Pancreas (tissue), 10 donors: Measurements from ENCODE around the gene MPDZ. TPM values are rescaled to one million over a fixed set of nuclear protein-coding genes. Genes with fewer than 3 reads are reported as not detected.

Experiments
- ATAC-seq, 4 donors: fragments of 200-7000 bp; cut with Tn5 transposase; one replicate each; pipeline versions ENCODE4 v1.8.0 to v1.9.1; 2020; ENCODE audit warnings: mild to moderate bottlenecking in 4 of 4, moderate library complexity in 4 of 4
- DNase-seq, 6 donors: peaks; one replicate each; pipeline ENCODE4 v3.0.0-alpha.2; 2020
- FAIRE-seq: peaks from 2 replicates; lab custom pipeline; 2012; peaks lifted over from hg19 to GRCh38; lab: Jason Lieb, UNC
- H3K27ac ChIP-seq, 4 donors: fragments of 200-600 bp; sonication (generic); 1 replicate in 3 of 4; 2 replicates in 1 of 4; pipeline versions ENCODE4 v1.5.0 to v1.8.0; 2020
- H3K27me3 ChIP-seq, 4 donors: fragments of 200-600 bp; one replicate each; pipeline ENCODE4 v1.8.0; 2021
- H3K36me3 ChIP-seq, 3 donors: fragments of 200-600 bp; sonication (generic) in 1 of 3; one replicate each; pipeline versions ENCODE4 v1.5.0 to v1.8.0; 2020 to 2021
- H3K4me1 ChIP-seq, 3 donors: fragments of 200-600 bp; one replicate each; pipeline ENCODE4 v1.8.0; 2021
- H3K4me3 ChIP-seq, 4 donors: fragments of 200-600 bp; sonication (generic) in 2 of 4; one replicate each; pipeline versions ENCODE4 v1.5.0 to v1.8.0; 2020 to 2021
- H3K9me3 ChIP-seq, 4 donors: fragments of 200-600 bp; one replicate each; pipeline ENCODE4 v1.8.0; 2021
- CTCF ChIP-seq, 4 donors: fragments of 200-600 bp; sonication (generic) in 3 of 4; IDR thresholded peaks; one replicate each; pipeline versions ENCODE4 v1.5.0 to v1.8.0; 2021; ENCODE audit warnings: antibody characterized with exemption in 4 of 4
- WGBS, 2 donors: extraction: QIAGEN DNeasy Blood & Tissue Kit; methylation state at CpG; one replicate each; pipeline ENCODE4 v1.1.7; 2013; 5-methylcytosine and 5-hydroxymethylcytosine counted together
- intact Hi-C, 3 donors: fragments of 100-400 bp; cut with DNase I; formaldehyde crosslinking; loops; one replicate each; pipeline versions ENCODE4 v1.11.1 to v1.14.2; 2022
- polyA plus RNA-seq, 2 donors: library from polyadenylated mRNA; stranded (reverse); fragments of 200-250 nt; gene quantifications; one replicate each; pipeline ENCODE4 v1.2.3, GENCODE V29; 2013
- total RNA-seq, 6 donors: library from RNA; stranded (reverse); fragmentation: NEBNext Ultra II Directional in 4 of 6; extraction: Animal tissue kit (Norgen Biotek cat#: 25700) in 4 of 6; gene quantifications; one replicate each; pipeline versions ENCODE4 v1.2.1 to v1.2.4, GENCODE V29; 2021 to 2023
- donor health status: healthy with polysubstance abuse.
- donor health status: DM: no; HTN: no; CAD: no; lungs with moderate emphysema.
- donor health status: DM: no; HTN: no; CAD: no.
- donor health status: control.
- donor health status: control.
- donor health status: Bipolar disorder and iron deficiency.
- donor health status: DM: yes; HTN: yes; CAD: no.
- donor health status: DM: no; HTN: no; CAD: no.
- donor health status: DM: no; HTN: no; CAD: no.
- donor health status: DM: yes; HTN: yes; CAD: no.

Gene MPDZ
- total and polyA plus RNA-seq, 8 donors: 2.7 to 9.5 (median 4.6) TPM

- no peak for TF ChIP-seq CTCF (IDR thresholded peaks at IDR 0.05)
- FAIRE-seq (no peak), DNase-seq (no peak), ATAC-seq (no peak)
- Histone ChIP-seq H3K27me3 (no peaks in the 10 kb centered on the region), H3K9me3 (no peaks in the 10 kb centered on the region), H3K27ac (no peak overlapping the region), H3K4me1 (no peaks in the 10 kb centered on the region), H3K4me3 (no peak overlapping the region), H3K36me3 (no peaks in the 10 kb centered on the region)
- 59 to 76% methylated on average over 5 of the region's 5 CpGs for WGBS, 2 donors
- intact Hi-C loops: no loop called here
Measured at GRCh38 chr9:13141629-13142028, 137.9 kb downstream of the MPDZ start.

- TF ChIP-seq CTCF (IDR thresholded peaks at IDR 0.05): no peak
- H3K27ac ChIP-seq: no peak overlapping the region
- no peaks in the 10 kb centered on the region for H3K9me3 ChIP-seq
- no peaks in the 10 kb centered on the region for H3K36me3 ChIP-seq
- no peak for ATAC-seq
- H3K27me3 ChIP-seq: no peaks in the 10 kb centered on the region
- H3K4me1 ChIP-seq: no peaks in the 10 kb centered on the region
- intact Hi-C loops: no loop called here
- H3K4me3 ChIP-seq: no peak overlapping the region
- FAIRE-seq: no peak
- no peak for DNase-seq
- 90 to 97% methylated on average over 5 of the region's 5 CpGs for WGBS, 2 donors
Measured at GRCh38 chr9:13140843-13141592, 138.5 kb downstream of the MPDZ start.

DNA sequence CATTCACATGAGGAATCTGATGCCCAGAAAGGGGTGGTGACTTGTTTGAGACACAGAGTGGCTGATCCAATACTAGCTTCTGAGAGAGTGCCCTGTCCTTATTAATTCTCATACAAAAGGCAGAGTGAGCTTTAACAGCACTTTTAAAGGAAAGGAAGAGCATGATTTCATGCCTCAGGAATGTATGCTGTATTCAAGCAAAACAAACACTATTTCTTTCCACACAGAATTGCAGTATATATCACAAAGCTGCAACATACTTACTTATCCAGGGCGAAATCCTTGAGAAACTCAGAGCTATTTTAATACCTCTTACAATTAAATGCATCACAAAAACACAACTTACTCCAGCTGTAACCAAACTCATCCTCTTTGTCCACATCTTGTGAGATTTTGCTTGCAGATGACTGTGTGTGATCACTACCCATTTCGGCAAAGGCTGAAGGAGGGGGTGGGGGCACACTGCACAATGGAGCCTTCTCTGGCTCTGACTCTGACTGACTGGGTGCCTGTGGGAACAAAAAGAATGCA is 139.8 kb downstream of the MPDZ start:
- Histone ChIP-seq H3K4me1 (no peaks in the 10 kb centered on the region), H3K4me3 (no peak overlapping the region), H3K36me3 (peaks cover 0 to 7% (median 0%) of the 10 kb centered on the region in 3 donors), H3K27me3 (no peaks in the 10 kb centered on the region), H3K27ac (no peak overlapping the region), H3K9me3 (no peaks in the 10 kb centered on the region)
- WGBS, 2 donors: 76 to 83% methylated on average over 2 of the region's 2 CpGs
- DNase-seq (no peak), ATAC-seq (peak in 1 of 4 donors; percentile 50), FAIRE-seq (no peak)
- TF ChIP-seq CTCF (IDR thresholded peaks at IDR 0.05): no peak
- intact Hi-C loops: no loop called here

DNA sequence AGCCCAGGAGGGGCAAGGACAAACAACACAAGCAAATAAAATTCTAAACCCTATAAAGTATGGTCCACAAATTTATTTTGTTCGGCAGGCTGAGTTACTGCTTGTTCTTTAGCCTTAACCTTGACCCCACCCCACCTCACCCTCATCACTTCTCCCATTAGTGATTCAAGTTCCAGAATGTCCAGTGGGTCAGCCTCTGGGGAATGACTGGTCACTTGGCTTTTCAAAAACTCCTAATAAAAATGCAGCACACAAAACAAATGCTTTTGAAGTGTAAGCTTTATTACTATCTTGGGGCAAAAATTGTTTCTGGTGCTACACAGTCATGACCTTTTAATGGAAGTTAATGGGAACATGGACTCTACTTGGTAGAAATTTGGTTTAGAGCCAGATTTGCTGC is 142.1 kb downstream of the MPDZ start:
- intact Hi-C loops: no loop called here
- DNase-seq (no peak), FAIRE-seq (no peak), ATAC-seq (no peak)
- no peak for TF ChIP-seq CTCF (IDR thresholded peaks at IDR 0.05)
- Histone ChIP-seq H3K4me1 (no peaks in the 10 kb centered on the region), H3K27ac (no peak overlapping the region), H3K4me3 (no peak overlapping the region), H3K36me3 (peaks cover 0 to 7% (median 0%) of the 10 kb centered on the region in 3 donors), H3K27me3 (no peaks in the 10 kb centered on the region), H3K9me3 (no peaks in the 10 kb centered on the region)
- WGBS, 2 donors: 56 to 73% methylated on average over 1 of the region's 1 CpG

DNA sequence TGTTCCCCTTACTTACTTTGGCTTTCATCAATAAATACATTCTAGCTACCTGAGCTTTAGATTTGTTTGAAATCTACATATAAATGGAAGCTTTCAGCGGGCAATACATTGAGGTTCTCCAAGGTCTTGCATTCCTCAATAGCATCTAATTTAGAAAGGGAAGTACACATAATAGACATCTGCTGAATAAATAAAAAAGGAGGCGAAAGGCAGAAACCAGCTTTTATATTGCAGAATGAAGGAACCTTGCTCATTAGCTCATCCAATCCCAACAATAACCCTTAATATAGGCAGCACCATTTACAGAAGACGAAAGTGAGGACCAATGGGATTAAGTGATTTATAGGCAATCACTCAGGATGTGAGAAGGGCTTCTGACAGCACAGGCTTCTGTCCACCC is 147.5 kb downstream of the MPDZ start:
- H3K27ac ChIP-seq: no peak overlapping the region
- H3K9me3 ChIP-seq: no peaks in the 10 kb centered on the region
- 97 to 98% methylated on average over 3 of the region's 3 CpGs for WGBS, 2 donors
- ATAC-seq (no peak), FAIRE-seq (no peak), DNase-seq (no peak)
- no peak for TF ChIP-seq CTCF (IDR thresholded peaks at IDR 0.05)
- peaks cover 0 to 11% (median 0%) of the 10 kb centered on the region in 3 donors for H3K36me3 ChIP-seq
- no peaks in the 10 kb centered on the region for H3K4me1 ChIP-seq
- H3K4me3 ChIP-seq: no peak overlapping the region
- no peaks in the 10 kb centered on the region for H3K27me3 ChIP-seq
- intact Hi-C loops: no loop called here
